Stimulated activated CD8-positive, alpha-beta memory T cell treated with anti-CD3 and anti-CD28 coated beads, Interleukin-7, amount 100 ng/mL, for 48 hours (primary cell): Measurements from ENCODE around the gene RNF157.
"Not testable (repeated sequence)": the region's sequence is repeated elsewhere in the genome, so short reads cannot be mapped to it uniquely, and the experiment has no call there.

Source experiments
- DNase-seq, 2 donors: peaks; one replicate each; pipeline ENCODE4 v3.0.0-alpha.2; 2020; ENCODE audit warnings: low read depth in 1 of 2; ENCODE audit errors: extremely low read depth in 1 of 2

The RNF157 gene

DNA sequence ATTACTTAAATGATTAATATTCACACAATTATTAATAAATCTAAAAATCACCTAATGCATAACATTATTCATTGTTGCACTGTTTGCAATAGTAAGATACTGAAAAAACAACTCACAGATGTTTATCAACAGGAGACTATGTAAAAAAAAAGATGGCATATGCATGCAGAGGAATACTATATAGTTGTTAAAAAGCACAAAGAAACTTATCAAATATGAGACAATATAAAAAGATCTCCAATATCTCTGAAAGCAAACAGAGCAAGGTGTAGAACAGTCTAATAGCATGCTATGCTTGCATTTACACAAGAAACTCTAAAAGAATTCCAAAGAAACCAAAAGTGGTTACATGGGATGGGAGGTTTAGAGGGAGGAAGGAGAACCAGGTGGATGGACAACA lies 3.7 kb downstream of the RNF157 start:
- DNase-seq = no peak

GRCh38 chr17:76235883-76236282 lies 4.4 kb downstream of the RNF157 start:
- no peak for DNase-seq

DNA sequence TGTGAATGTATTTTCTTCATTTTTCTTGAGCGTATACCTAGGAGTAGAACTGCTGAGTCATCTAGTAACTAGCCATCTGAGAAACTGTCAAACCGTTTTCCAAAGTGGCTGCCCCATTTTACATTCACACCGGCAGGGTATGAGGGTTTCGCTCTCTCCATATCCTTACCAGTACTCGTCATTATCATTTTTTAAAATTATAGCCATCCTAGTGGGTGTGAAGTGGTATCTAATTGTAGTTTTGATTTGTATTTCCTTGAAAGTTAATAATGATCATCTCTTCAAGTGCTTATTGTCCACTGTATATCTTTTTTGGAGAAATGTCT lies 6.0 kb downstream of the RNF157 start:
- DNase-seq = no peak

DNA sequence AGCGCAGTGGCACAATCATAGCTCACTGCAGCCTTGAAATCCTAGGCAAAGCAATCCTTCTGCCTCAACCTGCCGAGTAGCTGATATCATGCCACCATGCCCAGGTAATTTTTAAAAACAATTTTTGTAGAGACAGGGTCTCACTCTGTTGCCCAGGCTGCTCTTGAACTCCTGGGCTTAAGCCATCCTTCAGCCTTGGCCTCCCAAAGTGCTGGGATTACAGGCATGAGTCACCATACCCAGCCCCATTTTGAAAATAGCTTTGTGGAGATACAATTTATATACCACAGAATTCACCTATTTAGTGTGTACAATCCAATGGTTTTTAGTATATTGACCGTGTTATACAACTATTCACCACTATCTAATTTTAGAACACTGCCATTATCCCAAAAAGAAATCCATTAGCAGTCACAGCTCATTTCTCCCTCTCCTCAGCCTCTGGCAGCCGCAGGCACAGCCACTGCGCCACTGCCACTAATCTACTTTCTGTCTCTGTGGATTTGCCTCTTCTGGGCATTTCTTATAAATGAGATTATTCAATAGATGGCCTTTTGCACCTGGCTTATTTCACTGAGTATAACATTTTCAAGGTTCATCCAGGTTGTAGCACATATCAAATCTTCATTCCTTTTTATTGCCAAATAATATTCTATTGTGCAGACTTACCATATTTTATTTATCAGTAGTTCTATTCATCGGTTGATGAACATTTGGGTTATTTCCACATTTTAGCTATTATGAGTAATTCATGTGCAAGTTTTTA lies 6.5 kb downstream of the RNF157 start:
- no peak for DNase-seq

GRCh38 chr17:76232342-76232741 lies 8.0 kb downstream of the RNF157 start:
- no peak for DNase-seq

- DNase-seq = not testable (repeated sequence)
These were observed 13.5 kb downstream of the RNF157 start for GRCh38 chr17:76226749-76227148.

DNA sequence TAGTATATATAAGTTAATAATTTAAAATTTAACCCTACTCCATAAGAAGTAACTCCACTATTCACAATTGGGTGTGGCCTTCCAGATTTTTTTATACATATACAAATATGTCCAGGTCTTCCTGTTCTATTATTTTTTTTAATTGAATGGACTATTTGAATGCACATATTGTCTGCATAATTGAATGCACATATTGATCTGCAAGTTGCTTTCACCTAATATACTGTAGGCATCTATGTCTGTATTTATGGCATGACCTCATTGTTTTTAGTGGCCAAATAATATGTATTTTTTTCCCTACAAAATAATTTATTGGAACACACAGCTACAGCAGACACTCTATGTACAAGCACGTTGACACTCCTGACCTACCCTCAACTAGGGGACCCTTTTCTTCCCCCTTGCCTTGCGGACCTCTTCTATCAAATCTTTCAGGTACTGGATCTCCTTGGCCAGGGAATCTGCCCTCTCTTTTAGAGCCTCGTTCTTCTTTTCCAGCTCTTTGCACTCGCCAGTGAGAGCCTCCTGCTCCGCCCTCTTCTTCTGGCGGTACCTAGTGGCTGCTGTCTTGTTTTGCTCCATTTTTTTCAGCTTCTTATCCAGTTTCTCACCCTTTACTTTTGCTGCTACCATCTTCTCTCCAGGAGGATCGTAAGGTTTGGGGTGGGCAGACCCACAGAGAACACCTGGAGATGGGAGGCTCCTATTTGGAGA lies 14.8 kb downstream of the RNF157 start:
- DNase-seq = not testable (repeated sequence)

DNA sequence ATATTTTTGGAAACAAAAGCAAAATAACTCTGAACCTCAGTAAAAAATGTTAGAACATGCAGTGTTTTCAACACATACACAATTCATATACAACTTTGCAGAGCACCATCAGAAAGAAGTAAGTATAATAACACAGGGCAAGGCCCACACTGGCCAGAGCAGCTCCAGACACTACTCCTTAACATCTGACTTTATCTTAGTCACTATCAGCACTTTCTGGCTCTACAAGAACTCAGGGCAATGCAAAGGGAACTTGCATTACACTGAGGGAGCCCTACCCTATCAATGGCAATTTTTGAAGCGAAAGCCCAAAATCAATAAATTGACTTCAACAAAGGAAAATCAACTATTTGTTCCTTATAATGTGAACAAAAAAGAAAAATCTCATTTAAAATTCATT lies 16.5 kb downstream of the RNF157 start:
- no peak for DNase-seq

GRCh38 chr17:76219670-76220383 lies 20.5 kb downstream of the RNF157 start:
- DNase-seq = no peak

DNA sequence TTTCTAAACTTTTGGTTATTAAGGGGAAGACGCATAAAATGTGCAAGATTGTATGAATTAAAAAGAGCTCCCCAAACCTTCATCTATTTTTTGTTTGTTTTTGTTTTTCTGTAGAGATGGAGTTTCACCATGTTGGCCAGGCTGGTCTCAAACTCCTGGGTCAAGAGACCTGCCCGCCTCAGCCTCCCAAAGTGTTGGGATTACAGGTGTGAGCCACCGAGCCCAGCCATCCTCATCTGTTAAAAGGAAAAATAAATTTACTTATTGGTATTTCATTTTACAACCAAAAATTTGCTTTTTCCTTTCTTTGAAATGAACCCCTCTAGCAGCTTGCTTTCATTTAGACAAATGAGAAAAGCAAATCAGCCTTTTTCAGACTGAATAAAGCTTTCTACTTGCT lies 23.2 kb downstream of the RNF157 start:
- DNase-seq = no peak

DNA sequence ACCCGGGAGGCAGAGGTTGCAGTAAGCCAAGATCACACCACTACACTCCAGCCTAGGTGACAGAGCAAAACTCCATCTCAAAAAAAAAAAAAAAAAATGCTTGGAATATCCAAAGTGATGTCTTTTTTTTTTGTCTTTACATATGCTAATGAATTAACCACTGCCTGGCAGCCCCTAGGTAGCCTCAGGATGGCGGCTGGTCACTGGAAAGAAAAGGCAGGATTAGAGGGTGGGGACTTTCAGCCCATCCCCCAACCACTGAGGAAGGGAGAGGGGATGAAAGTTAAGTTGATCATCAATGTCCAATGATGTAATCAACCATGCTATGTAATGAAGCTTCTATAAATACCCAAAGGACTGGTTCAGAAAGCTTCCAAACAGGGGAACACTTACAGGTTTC lies 26.8 kb downstream of the RNF157 start:
- no peak for DNase-seq

- no peak for DNase-seq
These were observed 32.2 kb downstream of the RNF157 start for GRCh38 chr17:76208120-76208519.

- no peak for DNase-seq
These were observed 32.8 kb downstream of the RNF157 start for GRCh38 chr17:76207275-76208059.

DNA sequence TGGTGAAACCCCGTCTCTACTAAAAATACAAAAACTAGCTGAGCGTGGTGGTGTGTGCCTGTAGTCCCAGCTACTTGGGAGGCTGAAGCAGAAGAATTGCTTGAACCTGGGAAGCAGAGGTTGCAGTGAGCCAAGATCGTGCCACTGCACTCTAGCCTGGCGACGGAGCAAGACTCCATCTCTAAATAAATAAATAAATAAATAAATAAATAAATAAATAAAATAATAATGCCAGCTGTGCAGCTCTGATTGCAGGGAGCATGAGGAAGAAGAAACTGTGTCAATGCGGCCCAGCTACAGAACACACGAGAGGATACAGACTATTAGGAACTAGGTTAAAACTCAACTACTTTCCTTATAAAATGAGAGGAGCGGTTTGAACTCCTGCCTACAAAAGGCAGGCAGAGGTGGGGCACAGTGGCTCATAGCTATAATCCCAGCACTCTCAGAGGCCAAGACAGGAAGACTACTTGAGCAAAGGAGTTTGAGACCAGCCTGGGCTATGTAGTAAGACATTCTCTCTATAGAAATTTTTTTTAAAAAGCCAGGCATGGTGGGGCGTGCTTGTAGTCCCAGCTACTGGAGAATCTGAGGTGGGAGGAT lies 34.6 kb downstream of the RNF157 start:
- not testable (repeated sequence) for DNase-seq

GRCh38 chr17:76204277-76204676 lies 36.0 kb downstream of the RNF157 start:
- no peak for DNase-seq

DNA sequence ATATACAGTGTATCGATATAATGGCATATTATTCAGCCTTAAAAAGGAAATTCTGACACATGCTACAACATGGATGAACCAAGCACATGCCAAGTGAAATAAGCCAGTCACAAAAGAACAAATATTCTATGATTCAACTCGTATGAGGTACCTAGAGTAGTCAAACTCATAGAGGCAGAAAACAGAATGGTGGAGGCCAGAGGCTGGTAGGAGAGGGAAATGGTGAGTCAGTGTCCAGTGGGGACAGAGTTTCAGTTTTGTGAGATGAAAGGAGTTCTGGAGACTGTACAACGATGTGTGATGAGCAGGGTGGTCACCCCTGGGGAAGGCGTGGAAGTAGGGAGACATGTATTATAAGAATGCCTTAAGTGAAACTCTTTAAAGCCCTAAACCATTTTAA lies 39.9 kb downstream of the RNF157 start:
- peak in 1 of 2 donors; percentile 32 for DNase-seq

- peak in 1 of 2 donors; percentile 72 for DNase-seq
These were observed 40.8 kb downstream of the RNF157 start for GRCh38 chr17:76199469-76199868.

- DNase-seq = no peak
These were observed 41.6 kb downstream of the RNF157 start for GRCh38 chr17:76198702-76199101.

- no peak for DNase-seq
These were observed 42.4 kb downstream of the RNF157 start for GRCh38 chr17:76197911-76198310.

- DNase-seq = no peak
These were observed 43.6 kb downstream of the RNF157 start for GRCh38 chr17:76196675-76197074.
